Measurements from ENCODE around the gene RMND5B. TPM values are rescaled to one million over a fixed set of nuclear protein-coding genes. Genes with fewer than 3 reads are reported as not detected.
A peak's percentile ranks its signal among the peaks of the same experiment; 100 is the strongest.
"Not testable (repeated sequence)": the region's sequence is repeated elsewhere in the genome, so short reads cannot be mapped to it uniquely, and the experiment has no call there.

The RMND5B gene
- polyA plus RNA-seq, 4 donors = 31.2 to 36.5 (median 32.7) TPM

DNA sequence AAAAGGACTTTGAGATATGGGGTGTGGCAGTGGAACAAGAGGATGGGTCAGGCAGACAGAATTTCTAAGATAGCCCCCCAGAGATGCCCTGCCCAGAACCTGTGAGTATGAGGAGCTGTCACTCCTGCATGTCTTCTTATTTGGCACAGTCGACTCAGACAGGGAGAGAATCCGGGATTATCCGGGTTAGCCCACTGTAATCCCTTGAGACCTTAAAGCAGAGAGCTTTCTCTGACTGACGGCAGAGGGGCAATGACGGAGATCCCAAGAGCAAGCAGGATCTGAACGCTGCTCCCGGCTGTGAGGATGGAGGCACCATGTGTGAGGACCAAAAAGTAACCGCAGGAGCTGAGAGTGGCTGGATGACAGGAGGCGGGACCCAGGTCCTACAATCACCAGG is 31.7 kb downstream of the RMND5B start:
- no peak for DNase-seq (ENCODE audit: low read depth in 4 of 4, low spot score in 3 of 4)

DNA sequence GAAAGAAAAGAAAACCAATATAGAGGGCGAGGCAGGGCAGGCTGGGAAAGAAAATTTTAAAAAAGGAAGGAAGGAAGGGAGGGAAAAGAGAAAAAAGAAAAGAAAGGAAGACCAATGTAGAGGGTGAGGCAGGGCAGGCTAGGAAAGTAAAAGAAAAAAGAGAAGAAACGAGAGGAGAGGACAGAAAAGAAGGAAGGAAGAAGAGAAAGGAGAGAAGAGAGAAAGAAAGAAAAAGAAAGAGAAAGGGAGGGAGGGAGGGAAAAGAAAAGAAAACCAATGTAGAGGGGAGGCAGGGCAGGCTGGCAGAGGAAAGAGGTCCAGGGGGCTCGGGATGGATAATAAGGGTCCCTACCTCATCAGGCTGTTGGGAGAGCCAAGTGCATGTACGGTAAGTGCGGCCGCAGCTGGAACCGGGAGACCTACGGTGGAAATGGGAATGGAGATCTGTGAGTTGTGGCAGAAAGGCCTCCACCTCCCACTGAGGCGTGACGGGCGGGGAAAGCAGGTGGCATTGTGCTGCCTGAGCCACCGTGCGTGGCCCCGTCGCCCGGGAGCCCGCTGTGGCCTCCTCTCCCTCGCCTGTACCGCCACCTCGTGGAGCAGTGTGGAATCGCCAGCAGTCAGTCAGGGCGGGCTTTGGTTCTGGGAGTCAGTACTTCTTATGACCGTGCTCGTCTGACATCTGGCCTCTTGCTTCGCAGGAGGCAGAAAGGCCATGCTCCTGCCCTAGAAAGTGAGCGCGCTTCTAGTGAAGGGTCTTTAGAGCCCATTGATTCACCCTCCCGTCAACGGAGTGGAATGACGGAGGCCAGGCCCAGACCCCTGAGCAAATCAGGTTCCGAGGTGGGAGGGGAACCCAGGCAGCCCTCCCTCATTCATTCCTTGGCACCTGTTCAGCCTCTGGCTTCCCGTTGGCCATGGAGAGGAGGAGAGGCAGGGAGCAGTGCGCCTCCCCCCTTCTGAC is 33.2 kb downstream of the RMND5B start:
- peak; percentile 68 to 83 (median 76) for DNase-seq (ENCODE audit: low read depth in 4 of 4, low spot score in 3 of 4)

DNA sequence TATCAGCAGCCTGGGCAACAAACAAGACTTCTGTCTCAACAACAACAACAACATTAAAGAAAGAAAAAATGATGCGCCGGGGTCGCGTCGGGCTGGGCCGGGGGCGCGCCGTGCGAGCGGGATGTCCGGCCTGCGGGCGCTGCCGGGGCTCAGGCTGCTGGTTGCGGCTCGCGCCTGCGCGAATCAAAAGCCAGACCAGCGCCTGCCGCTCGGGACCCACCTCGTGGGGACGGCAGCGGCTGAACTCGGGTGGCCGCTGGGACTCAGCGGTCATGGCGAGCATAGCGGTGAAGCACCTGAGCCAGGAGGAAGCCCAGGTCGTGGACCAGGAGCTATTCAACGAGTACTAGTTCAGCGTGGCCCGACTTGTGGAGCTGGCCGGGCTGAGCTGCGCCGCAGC is 34.8 kb downstream of the RMND5B start:
- DNase-seq (ENCODE audit: low read depth in 4 of 4, low spot score in 3 of 4) = no peak

DNA sequence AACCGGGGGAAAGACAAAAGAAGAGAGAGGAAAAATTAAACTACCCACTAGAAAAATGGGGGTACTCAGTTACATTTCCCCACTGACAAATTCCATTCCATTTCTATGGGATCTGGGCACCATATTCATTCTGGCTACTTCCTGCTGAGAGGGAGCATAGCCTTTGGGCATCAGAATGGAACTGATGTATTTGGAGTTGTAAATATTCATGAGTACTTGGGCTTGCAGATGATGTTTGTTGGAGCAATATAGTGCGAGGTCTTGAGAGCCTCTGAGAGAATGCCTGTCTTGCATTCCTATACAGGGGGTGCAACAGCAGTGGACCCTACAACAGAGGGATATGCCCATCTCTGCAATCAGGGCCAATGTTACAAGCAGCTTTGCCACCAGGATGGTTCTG is 39.6 kb downstream of the RMND5B start:
- no peak for DNase-seq (ENCODE audit: low read depth in 4 of 4, low spot score in 3 of 4)

DNA sequence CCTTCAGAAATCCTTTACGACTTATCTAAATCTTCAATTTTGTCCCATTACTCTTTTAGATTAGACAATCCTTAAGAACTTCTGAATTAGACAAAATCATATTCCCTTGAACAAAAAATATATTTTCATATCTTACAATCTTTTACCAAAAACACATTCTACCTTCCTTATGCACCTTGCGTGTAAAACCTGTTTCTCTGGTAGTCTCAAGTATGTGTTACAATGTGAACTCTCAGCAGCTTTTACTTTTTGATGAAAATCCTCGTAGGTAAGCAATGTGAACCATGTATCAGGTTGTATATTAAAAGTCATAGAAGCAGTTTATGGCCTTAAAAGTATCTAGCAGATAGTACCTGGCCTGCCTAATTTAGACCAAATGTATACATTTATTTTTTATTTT is 43.6 kb downstream of the RMND5B start:
- no peak for DNase-seq (ENCODE audit: low read depth in 4 of 4, low spot score in 3 of 4)

DNA sequence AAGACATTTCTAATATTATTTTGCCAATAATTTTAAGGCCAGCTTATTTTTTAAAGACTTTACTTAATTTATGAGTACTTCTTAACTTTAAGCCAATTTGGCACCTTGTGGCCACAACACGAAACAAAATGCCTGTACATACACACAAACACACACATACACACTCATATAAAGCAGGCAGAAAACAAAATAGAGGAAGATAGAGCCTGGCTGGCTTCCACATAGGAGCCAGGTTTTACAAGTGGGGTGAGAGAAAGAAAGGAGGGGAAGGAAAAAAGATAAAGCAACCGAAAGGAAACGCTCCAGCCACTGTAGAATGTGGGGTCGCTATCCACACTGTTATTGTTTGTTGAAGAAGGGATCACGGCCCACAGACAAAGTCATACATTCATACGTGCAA is 46.0 kb downstream of the RMND5B start:
- DNase-seq (ENCODE audit: low read depth in 4 of 4, low spot score in 3 of 4) = no peak

DNA sequence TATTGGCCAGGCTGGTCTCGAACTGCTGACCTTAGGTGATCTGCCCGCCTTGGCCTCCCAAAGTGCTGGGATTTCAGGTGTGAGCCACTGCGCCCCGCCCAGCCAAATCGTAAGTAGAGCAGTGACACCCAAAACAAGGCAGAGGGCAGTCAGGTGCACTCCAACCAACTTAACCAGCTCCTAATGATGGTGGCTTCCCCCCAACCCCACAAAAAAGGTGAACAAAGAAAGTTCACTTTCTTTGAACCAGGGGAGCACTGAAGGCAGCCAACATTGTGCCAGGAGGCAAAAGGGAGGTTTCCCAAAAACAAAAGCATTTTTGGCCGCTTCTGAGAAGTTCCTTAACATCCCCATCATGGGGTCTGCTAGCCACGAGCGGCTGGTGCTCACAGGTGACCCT is 46.8 kb downstream of the RMND5B start:
- DNase-seq (ENCODE audit: low read depth in 4 of 4, low spot score in 3 of 4) = no peak

DNA sequence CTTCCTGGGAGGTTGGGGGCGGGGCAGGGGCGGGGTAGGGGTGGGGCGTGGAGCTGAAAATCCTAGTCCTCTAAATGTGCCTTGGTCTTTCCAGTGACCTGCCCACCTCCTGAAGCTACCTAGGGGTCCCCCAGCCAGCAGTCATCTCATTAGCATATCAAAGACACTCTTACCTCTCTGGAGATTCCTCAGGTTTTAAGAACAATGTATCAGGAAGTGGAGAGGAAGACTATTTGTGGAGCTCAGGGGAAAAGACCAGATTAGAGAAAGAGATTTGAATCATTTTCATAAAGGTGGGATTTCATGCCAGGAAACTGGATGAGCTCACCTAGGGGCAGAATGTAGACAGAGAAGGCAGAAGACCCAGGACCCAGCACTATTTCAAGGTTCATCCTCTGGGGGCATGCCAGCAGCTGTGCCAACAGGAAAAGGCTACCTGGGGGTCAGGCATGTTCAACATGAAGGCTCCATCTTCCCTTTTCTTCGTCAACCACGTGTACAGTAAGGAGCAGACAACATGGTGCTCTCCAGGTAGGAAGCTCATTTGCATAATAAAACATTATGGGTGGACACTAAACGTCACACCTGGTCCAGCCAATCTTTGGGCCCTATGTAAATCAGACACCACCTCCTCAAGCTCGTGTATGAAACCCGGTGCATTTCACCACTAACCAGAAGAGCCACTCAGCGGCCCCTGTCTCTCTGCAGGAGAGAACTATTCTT is 49.5 kb downstream of the RMND5B start:
- DNase-seq (ENCODE audit: low read depth in 4 of 4, low spot score in 3 of 4) = no peak

DNA sequence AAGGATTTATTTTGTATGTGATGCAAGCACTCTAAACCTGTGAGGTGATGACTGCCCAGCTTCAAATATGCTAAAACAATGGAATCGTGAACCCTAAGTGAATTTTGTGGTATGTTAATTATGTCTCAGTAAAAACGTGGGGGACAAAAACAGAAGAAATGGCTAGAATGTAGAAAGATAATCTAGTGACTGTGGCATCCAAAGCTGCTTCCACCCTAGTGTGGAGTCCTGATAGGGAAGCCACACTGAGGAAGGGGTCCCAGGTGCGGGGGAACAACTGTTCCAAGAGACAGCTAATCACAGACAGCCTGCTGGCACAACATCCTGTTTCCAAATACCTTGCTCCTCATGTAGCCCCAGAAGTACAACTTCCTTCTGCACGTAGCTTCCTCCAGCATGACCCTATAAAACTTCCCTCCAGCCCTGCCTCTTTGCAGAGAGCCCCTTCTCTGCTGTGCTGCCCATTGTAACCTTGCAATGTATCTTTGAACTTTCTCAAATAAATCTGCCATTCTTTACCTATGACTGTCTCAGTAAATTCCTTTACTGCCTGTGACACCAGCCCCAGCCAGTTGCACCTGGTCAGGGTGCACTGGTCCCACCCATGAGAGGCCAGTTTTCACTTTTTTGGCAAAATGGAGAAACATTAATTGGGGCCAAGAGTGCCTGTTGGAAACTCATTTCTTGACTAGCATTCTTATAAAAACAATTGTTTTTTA is 51.5 kb downstream of the RMND5B start:
- no peak for DNase-seq (ENCODE audit: low read depth in 4 of 4, low spot score in 3 of 4)

DNA sequence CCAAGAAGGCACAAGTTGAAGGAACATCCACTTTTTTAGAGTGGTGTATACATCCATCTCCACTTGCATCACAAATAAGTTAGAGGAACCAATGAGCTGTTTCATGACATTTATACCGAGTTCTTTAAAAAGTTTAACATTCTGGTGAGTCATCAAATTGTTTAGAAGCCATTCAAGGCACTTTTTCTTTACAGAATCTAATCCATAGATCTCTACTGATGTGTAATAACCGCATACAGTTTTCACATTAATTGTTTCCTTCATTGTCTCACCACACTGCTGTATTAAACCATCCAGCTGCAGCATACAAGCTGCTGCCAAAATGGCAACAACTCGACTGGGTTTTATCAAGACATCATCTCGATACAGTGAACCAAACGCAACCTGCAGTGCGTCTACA is 55.6 kb downstream of the RMND5B start:
- no peak for DNase-seq (ENCODE audit: low read depth in 4 of 4, low spot score in 3 of 4)

DNA sequence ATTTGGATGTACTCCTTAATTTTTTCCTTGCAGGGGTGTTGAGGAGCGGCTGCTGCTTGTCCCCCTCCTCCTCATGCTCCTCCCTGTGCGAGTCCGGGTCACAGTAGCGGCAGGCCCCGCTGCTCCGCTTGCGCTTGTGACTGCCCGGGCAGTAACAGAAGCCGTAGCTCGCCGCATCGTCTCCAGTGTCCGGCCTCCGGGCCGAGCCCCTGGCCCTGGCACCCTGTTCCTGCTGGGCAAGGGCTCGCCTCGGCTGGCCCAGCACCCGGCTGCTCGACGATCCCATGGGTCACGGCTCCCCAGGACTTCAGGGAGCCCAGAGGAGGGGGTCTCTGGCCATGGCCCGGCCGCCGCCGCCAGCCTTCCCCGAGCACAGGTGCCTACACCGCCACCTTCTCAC is 56.2 kb downstream of the RMND5B start, which contains the start of gene GMCL2:
TSS of gene GMCL2 (minus strand) at position 358 of the 400 bp plus-strand sequence. CDS start at position 286, 72 bp downstream.
- DNase-seq (ENCODE audit: low read depth in 4 of 4, low spot score in 3 of 4) = no peak

DNA sequence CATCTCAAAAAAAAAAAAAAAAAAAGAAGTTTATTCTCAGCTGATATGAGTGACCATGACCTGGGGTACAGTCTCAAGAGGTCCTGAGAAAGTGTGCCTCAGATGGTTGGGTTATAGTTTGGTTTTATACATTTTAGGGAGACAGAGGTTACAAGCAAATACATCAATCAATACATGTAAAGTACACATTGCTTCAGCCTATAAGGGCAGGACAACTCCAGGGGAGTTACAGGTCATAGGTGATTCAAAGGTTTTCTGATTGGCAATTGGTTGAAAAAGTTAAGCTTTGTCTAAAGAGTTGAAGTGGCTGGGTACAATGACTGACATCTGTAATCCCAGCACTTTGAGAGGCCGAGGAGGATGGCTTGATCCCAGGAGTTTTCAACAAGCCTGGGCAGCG is 58.6 kb downstream of the RMND5B start:
- no peak for DNase-seq (ENCODE audit: low read depth in 4 of 4, low spot score in 3 of 4)

DNA sequence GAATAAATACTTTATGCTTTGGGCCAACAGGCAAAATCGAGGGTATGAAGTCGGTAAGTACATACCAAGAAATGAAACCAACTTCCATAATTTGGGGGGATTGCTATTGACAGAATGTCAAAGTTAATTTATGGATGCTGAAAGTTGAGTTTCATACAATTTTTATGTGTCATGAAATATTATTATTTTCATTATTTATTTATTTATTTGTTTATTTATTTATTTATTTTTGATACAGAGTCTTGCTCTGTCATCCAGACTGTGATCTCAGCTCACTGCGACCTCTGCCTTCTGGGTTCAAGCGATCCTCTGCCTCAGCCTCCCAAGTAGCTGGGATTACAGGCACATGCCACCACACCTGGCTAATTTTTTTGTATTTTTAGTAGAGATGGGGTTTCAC is 60.8 kb downstream of the RMND5B start:
- no peak for DNase-seq (ENCODE audit: low read depth in 4 of 4, low spot score in 3 of 4)

DNA sequence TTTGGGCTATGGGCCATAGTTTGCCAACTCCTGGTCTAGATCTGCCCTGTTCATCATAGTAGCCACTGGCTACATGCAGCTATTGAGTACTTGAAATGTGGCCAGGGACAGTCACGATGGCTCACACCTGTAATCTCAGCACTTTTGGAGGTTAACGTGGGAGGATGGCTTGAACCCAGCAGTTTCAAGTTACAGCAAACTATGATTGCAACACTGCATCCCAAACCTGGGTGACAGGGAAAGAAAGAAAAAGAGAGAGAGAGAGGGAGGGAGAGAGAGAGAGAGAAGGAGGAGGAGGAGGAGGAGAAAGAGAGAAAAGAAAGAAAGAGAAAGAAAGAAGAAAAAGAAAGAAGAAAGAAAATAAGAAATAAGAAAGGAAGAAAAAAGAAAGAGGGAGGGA is 61.4 kb downstream of the RMND5B start:
- DNase-seq (ENCODE audit: low read depth in 4 of 4, low spot score in 3 of 4) = no peak

DNA sequence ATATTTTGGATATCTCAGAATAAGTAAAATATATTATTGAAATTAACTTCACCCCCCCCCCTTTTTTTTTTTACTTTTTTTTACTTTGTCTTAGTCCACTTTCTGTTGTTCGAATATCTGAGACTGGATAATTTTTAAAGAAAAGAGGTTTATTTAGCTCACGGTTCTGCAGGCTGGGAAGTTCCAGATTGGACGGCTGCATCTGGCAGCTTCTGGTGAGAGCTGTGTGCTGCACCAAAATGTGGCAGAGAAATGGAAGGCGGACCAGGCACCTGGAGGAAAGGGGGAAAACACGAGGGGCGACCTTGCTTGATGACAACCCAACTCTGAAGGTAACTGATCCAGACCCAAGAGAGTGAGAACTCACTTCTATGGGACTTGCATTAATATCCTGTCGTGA is 62.0 kb downstream of the RMND5B start:
- no peak for DNase-seq (ENCODE audit: low read depth in 4 of 4, low spot score in 3 of 4)

DNA sequence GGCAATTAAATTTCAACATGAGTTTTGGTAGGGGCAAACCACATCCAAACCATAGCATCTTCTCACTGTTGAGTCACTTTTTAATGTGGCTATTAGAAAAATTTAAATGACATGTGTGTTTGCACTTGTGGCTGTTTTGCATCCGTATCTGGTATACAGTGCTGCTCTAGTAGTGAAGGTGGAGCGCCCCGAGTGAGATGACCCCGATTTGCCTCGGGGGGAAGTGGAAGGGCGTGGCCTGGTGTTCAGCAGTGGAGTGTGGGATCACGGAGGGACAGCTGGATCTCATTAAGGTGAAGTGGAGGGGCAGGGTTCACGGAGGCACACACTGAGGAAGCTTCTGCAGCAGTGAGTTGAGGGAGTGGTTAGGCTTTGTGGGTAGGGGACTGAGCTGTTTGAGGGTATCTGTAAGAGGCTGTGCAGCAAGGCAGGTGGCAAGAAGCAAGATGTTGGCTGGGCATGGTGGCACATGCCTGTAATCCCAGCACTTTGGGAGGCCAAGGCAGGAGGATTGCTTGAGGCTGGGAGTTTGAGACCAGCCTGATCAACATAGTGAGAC is 62.5 kb downstream of the RMND5B start:
- no peak for DNase-seq (ENCODE audit: low read depth in 4 of 4, low spot score in 3 of 4)

DNA sequence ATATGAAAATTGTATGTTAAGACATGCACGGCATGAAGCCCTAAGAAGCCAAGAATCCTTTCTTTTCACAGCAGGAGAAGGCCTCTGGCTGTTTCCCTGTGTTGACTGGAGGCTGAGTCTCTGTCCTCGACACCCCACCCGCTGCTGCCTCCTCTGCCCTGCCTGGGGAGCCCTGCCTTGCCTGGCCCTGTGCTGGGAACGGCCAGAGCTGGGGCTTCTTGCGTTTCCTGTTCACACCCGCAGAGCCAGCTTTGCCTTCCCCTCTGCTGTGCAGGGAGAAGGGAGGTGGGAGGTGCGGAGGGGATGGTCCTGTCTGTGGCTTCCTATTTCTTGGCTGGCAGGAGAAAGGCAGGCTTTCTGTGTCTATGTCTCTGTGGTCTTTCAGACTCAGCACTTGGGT is 63.2 kb downstream of the RMND5B start:
- DNase-seq (ENCODE audit: low read depth in 4 of 4, low spot score in 3 of 4) = no peak

DNA sequence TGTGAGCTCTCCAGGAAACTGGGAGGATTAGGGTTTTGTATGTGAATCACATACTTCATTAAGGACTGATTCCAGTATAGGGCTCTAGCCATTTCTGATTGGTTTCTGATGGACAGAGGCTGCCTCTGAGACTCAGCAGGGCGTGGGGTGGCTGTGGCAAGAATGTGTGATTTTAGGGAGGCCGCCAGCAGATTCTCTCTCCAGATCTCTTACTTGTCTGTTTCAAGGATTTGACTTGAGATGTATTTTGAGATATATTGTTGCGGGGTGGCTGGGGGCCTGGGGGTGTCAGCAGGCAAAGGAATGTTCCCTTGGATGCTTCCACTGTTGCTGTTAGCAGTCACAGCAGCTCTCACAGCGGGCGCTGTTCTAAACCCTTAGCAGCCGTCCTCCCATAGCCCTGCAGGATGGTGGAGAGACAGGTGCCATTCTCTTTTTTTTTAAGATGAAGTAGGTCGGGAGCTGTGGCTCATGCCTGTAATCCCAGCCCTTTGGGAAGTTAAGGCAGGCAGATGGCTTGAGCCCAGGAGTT is 65.5 kb downstream of the RMND5B start:
- DNase-seq (ENCODE audit: low read depth in 4 of 4, low spot score in 3 of 4) = no peak

DNA sequence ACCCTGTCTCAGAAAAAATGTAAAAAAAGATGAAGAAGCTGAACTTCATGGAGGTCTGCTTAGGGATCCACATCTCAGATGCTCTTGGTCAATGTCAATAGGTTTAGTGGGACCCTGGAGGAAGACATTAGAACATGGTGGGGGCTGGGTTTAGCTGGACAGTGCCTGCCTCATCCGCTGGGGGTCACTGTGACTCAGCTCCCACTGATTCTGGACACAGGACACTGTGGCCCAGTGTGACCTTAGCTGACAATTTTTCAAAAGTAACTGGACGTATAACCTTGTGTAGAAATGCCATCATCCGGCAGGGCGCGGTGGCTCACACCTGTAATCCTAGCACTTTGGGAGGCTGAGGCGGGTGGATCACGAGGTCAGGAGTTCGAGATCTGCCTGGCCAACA is 66.2 kb downstream of the RMND5B start:
- DNase-seq (ENCODE audit: low read depth in 4 of 4, low spot score in 3 of 4) = no peak

DNA sequence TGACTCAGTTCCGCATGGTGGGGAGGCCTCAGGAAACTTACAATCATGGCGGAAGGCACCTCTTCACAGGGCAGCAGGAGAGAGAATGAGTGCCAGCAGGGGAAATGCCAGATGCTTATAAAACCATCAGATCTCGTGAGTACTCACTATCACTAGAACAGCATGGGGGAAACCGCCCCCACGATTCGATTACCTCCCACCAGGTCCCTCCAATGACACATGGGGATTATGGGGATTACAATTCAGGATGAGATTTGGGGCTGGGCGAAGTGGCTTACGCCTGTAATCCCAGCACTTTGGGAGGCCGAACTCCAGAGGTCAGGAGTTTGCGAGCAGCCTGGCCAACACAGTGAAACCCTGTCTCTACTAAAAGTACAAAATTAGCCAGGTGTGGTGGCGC is 67.3 kb downstream of the RMND5B start:
- DNase-seq (ENCODE audit: low read depth in 4 of 4, low spot score in 3 of 4) = not testable (repeated sequence)

DNA sequence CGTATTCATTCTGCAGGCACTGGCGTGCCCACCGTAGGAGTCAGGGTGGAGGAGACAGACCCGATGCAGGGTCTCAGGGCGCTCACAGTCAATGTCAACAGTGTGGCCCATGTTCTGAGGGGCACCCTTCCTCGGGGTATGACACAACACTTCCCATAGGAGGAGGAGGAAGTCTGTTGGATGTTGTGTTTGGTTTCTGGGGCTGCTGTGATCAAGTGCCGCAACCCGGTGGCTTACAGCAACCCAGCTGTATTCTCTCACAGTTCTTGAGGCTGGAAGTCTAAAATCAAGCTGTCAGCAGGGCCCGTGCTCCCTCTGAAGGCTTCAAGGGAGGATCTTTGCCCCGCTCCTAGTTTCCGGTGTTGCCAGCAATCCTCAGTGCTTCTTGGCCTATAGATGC is 67.9 kb downstream of the RMND5B start:
- no peak for DNase-seq (ENCODE audit: low read depth in 4 of 4, low spot score in 3 of 4)

Data from right renal pelvis (tissue), 4 donors.